GM23338 (cell line): ENCODE measurements around the gene VRK3. TPM values are rescaled to one million over a fixed set of nuclear protein-coding genes. Genes with fewer than 3 reads are reported as not detected.

Source experiments
- ATAC-seq: fragments of 200-7000 bp; cut with Tn5 transposase; 3 replicates; pipeline ENCODE4 v1.9.1; 2020
- DNase-seq: peaks from one replicate; pipeline ENCODE4 v3.0.0-alpha.2; 2015; ENCODE audit warnings: low spot score
- H2AFZ ChIP-seq: fragments of 200-600 bp; sonication (generic); 2 replicates; pipeline ENCODE4 v1.8.0; 2016; ENCODE audit warnings: antibody characterized with exemption, mild to moderate bottlenecking, moderate library complexity
- H3F3A ChIP-seq: fragments of 200-600 bp; sonication (generic); replicated peaks from 2 replicates; pipeline ENCODE4 v1.8.0; 2017; ENCODE audit warnings: antibody characterized with exemption, mixed run types, low read depth
- H3K27ac ChIP-seq: fragments of 200-600 bp; sonication (generic); 2 replicates; pipeline ENCODE4 v1.6.1; 2016; ENCODE audit warnings: low read depth
- H3K27me3 ChIP-seq: fragments of 200-600 bp; sonication (generic); 2 replicates; pipeline ENCODE4 v1.8.0; 2016; ENCODE audit warnings: mild to moderate bottlenecking, mixed run types, moderate library complexity; ENCODE audit not compliant: insufficient read depth
- H3K36me3 ChIP-seq: fragments of 200-600 bp; sonication (generic); 2 replicates; pipeline ENCODE4 v1.8.0; 2016; ENCODE audit warnings: mild to moderate bottlenecking; ENCODE audit not compliant: insufficient read depth
- H3K4me1 ChIP-seq: fragments of 200-600 bp; sonication (generic); 2 replicates; pipeline ENCODE4 v1.8.0; 2016; ENCODE audit warnings: mild to moderate bottlenecking, moderate library complexity; ENCODE audit not compliant: insufficient read depth
- H3K4me2 ChIP-seq: fragments of 200-600 bp; sonication (generic); 2 replicates; pipeline ENCODE4 v1.7.1; 2017; ENCODE audit warnings: mixed run types
- H3K4me3 ChIP-seq: fragments of 200-600 bp; sonication (generic); 2 replicates; pipeline ENCODE4 v1.6.1; 2016; ENCODE audit warnings: mixed run types
- H3K79me2 ChIP-seq: fragments of 200-600 bp; sonication (generic); replicated peaks from 2 replicates; pipeline ENCODE4 v1.8.0; 2017; ENCODE audit warnings: mild to moderate bottlenecking; ENCODE audit not compliant: insufficient read depth
- H3K9me2 ChIP-seq: fragments of 200-600 bp; sonication (generic); 2 replicates; pipeline ENCODE4 v1.8.0; 2017; ENCODE audit not compliant: insufficient read depth
- H4K20me1 ChIP-seq: fragments of 200-600 bp; sonication (generic); replicated peaks from 2 replicates; pipeline ENCODE4 v1.8.0; 2017; ENCODE audit warnings: mild to moderate bottlenecking; ENCODE audit not compliant: insufficient read depth
- H3K27ac Mint-ChIP-seq: 2 replicates; pipeline ENCODE4 v1.8.0; 2020; ENCODE audit warnings: inconsistent platforms, mild to moderate bottlenecking, moderate library complexity, mixed read lengths
- H3K27me3 Mint-ChIP-seq: 3 replicates; pipeline ENCODE4 v1.8.0; 2022; ENCODE audit warnings: low read depth, mild to moderate bottlenecking, moderate library complexity, mixed read lengths, inconsistent platforms; ENCODE audit not compliant: insufficient read depth, poor library complexity
- H3K36me3 Mint-ChIP-seq: 3 replicates; pipeline ENCODE4 v1.8.0; 2021; ENCODE audit warnings: low read depth, mild to moderate bottlenecking, inconsistent platforms, moderate library complexity, mixed read lengths
- H3K4me1 Mint-ChIP-seq: 3 replicates; pipeline ENCODE4 v1.8.0; 2020; ENCODE audit warnings: mild to moderate bottlenecking, inconsistent platforms, mixed read lengths
- H3K4me3 Mint-ChIP-seq: 3 replicates; pipeline ENCODE4 v1.8.0; 2021; ENCODE audit warnings: moderate library complexity, mild to moderate bottlenecking, inconsistent platforms, mixed read lengths
- H3K9me3 Mint-ChIP-seq: 3 replicates; pipeline ENCODE4 v1.8.0; 2020; ENCODE audit warnings: moderate library complexity, mild to moderate bottlenecking, inconsistent platforms, mixed read lengths
- CREB1 ChIP-seq: fragments of 250-450 bp; sonication (Bioruptor Pico); IDR thresholded peaks from 2 replicates; pipeline ENCODE4 v1.5.0; 2020; ENCODE audit warnings: low read depth, mild to moderate bottlenecking, moderate library complexity
- CTCF ChIP-seq, 2 experiments: fragments of 200-600 bp in 1 of 2; sonication (generic) in 1 of 2; conservative IDR thresholded peaks; 2 replicates each; pipeline versions ENCODE4 v1.5.1 to v1.6.1; 2016 to 2017; ENCODE audit warnings: antibody characterized with exemption in 2 of 2, low read depth in 2 of 2, mild to moderate bottlenecking in 2 of 2, moderate library complexity in 1 of 2
- ETS1 ChIP-seq: IDR thresholded peaks from 2 replicates; pipeline ENCODE4 v1.6.1; 2016; ENCODE audit warnings: antibody characterized with exemption
- EZH2phosphoT487 ChIP-seq: fragments of 200-600 bp; sonication (generic); IDR thresholded peaks from one replicate; pipeline ENCODE4 v1.8.1; 2018; ENCODE audit warnings: antibody characterized with exemption; ENCODE audit not compliant: unreplicated experiment
- POLR2AphosphoS5 ChIP-seq: IDR thresholded peaks from 2 replicates; pipeline ENCODE4 v1.6.1; 2016; ENCODE audit warnings: antibody characterized with exemption, low read depth
- REST ChIP-seq: IDR thresholded peaks from one replicate; pipeline ENCODE4 v1.6.1; 2018; ENCODE audit warnings: antibody characterized with exemption; ENCODE audit not compliant: unreplicated experiment
- STAT1 ChIP-seq: IDR thresholded peaks from one replicate; pipeline ENCODE4 v1.6.1; 2016; ENCODE audit warnings: antibody characterized with exemption; ENCODE audit not compliant: unreplicated experiment
- ZNF114 ChIP-seq: fragments of 250-450 bp; sonication (Bioruptor Pico); IDR thresholded peaks from 2 replicates; pipeline ENCODE4 v1.5.0; 2020; ENCODE audit warnings: mild to moderate bottlenecking, moderate library complexity
- ZNF331 ChIP-seq: fragments of 250-450 bp; sonication (Bioruptor Pico); IDR thresholded peaks from 2 replicates; pipeline ENCODE4 v1.5.0; 2020; ENCODE audit warnings: low read depth, mild to moderate bottlenecking, moderate library complexity
- polyA plus RNA-seq: library from polyadenylated mRNA; unstranded; fragments of >200 nt; fragmentation: Nextera tagmentation; extraction: Ambion mirVana; gene quantifications from 2 replicates; pipeline ENCODE4 v1.2.1, GENCODE V29; 2016
- total RNA-seq: library from RNA; depleted of rRNA; stranded (reverse); fragments of >200 nt; shearing (Covaris generic); gene quantifications from 2 replicates; pipeline ENCODE4 v1.2.3, GENCODE V29; 2014
- TF ChIP-seq, protein P1 (sequence below): fragments of 250-450 bp; sonication (Bioruptor Pico); IDR thresholded peaks from 2 replicates; pipeline ENCODE4 v1.5.0; 2020; ENCODE audit warnings: mild to moderate bottlenecking, moderate library complexity

Gene VRK3
- total and polyA plus RNA-seq, 2 experiments from 2014 or later: 17.4 to 29.1 TPM

- TF ChIP-seq CREB1 (CRISPR knock-in tag) (no peak), STAT1 (no peak), ZNF331 (no peak), EZH2phosphoT487 (no peak)
- TF ChIP-seq, protein P1, sequence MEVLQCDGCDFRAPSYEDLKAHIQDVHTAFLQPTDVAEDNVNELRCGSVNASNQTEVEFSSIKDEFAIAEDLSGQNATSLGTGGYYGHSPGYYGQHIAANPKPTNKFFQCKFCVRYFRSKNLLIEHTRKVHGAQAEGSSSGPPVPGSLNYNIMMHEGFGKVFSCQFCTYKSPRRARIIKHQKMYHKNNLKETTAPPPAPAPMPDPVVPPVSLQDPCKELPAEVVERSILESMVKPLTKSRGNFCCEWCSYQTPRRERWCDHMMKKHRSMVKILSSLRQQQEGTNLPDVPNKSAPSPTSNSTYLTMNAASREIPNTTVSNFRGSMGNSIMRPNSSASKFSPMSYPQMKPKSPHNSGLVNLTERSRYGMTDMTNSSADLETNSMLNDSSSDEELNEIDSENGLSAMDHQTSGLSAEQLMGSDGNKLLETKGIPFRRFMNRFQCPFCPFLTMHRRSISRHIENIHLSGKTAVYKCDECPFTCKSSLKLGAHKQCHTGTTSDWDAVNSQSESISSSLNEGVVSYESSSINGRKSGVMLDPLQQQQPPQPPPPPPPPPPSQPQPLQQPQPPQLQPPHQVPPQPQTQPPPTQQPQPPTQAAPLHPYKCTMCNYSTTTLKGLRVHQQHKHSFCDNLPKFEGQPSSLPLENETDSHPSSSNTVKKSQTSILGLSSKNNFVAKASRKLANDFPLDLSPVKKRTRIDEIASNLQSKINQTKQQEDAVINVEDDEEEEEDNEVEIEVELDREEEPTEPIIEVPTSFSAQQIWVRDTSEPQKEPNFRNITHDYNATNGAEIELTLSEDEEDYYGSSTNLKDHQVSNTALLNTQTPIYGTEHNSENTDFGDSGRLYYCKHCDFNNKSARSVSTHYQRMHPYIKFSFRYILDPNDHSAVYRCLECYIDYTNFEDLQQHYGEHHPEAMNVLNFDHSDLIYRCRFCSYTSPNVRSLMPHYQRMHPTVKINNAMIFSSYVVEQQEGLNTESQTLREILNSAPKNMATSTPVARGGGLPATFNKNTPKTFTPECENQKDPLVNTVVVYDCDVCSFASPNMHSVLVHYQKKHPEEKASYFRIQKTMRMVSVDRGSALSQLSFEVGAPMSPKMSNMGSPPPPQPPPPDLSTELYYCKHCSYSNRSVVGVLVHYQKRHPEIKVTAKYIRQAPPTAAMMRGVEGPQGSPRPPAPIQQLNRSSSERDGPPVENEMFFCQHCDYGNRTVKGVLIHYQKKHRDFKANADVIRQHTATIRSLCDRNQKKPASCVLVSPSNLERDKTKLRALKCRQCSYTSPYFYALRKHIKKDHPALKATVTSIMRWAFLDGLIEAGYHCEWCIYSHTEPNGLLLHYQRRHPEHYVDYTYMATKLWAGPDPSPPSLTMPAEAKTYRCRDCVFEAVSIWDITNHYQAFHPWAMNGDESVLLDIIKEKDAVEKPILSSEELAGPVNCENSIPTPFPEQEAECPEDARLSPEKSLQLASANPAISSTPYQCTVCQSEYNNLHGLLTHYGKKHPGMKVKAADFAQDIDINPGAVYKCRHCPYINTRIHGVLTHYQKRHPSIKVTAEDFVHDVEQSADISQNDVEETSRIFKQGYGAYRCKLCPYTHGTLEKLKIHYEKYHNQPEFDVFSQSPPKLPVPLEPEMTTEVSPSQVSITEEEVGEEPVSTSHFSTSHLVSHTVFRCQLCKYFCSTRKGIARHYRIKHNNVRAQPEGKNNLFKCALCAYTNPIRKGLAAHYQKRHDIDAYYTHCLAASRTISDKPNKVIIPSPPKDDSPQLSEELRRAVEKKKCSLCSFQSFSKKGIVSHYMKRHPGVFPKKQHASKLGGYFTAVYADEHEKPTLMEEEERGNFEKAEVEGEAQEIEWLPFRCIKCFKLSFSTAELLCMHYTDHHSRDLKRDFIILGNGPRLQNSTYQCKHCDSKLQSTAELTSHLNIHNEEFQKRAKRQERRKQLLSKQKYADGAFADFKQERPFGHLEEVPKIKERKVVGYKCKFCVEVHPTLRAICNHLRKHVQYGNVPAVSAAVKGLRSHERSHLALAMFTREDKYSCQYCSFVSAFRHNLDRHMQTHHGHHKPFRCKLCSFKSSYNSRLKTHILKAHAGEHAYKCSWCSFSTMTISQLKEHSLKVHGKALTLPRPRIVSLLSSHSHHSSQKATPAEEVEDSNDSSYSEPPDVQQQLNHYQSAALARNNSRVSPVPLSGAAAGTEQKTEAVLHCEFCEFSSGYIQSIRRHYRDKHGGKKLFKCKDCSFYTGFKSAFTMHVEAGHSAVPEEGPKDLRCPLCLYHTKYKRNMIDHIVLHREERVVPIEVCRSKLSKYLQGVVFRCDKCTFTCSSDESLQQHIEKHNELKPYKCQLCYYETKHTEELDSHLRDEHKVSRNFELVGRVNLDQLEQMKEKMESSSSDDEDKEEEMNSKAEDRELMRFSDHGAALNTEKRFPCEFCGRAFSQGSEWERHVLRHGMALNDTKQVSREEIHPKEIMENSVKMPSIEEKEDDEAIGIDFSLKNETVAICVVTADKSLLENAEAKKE (CRISPR knock-in tag): no peak
Measured at GRCh38 chr19:50040967-50041366, 15.8 kb upstream of the VRK3 start (continued).

- no peak for ATAC-seq
- Histone ChIP-seq H3K27ac (no peak overlapping the region), H3K79me2 (0 out of 2 replicates have a peak, but pooled peaks cover 5% of the 10 kb centered on the region), H3F3A (no peaks in the 10 kb centered on the region), H2AFZ (no peak overlapping the region), H3K9me2 (no peaks in the 10 kb centered on the region), H3K4me2 (no peak overlapping the region), H3K27me3 (no peaks in the 10 kb centered on the region), H3K4me1 (no peaks in the 10 kb centered on the region), H4K20me1 (no peaks in the 10 kb centered on the region; the same call in 1 of the 2 replicates), H3K36me3 (peaks cover 29% of the 10 kb centered on the region), H3K4me3 (no peak overlapping the region)
- Mint-ChIP-seq H3K4me1 (no peaks in the 10 kb centered on the region), H3K36me3 (peaks cover 91% of the 10 kb centered on the region), H3K9me3 (peaks cover 51% of the 10 kb centered on the region), H3K4me3 (no peak overlapping the region), H3K27ac (no peak overlapping the region), H3K27me3 (peaks cover 6% of the 10 kb centered on the region)
- no peak for DNase-seq
- no peak for TF ChIP-seq REST
- no peak for TF ChIP-seq POLR2AphosphoS5
- TF ChIP-seq STAT1: no peak
- no peak for TF ChIP-seq ETS1
- no peak for TF ChIP-seq CTCF (conservative IDR thresholded peaks at IDR 0.05; ENCODE audit: low read depth in 2 of 2)
- no peak for TF ChIP-seq EZH2phosphoT487
- TF ChIP-seq CREB1 (CRISPR knock-in tag): no peak
- no peak for TF ChIP-seq ZNF114 (CRISPR knock-in tag)
Measured at GRCh38 chr19:50039968-50040367, 14.8 kb upstream of the VRK3 start.
